K562 (cell line): ENCODE results near the gene SLC38A1. TPM values are rescaled to one million over a fixed set of nuclear protein-coding genes. Genes with fewer than 3 reads are reported as not detected.

Experiments
- ATAC-seq: fragments of 200-7000 bp; cut with Tn5 transposase; 3 replicates; pipeline ENCODE4 v1.9.1; 2020; ENCODE audit warnings: moderate library complexity
- BruUV-seq: library from RNA; stranded (reverse); fragments of 400-500 nt; replicated peaks from 2 replicates; lab custom pipeline; 2021; lab: Mats Ljungman, UMichigan
- CTCF ChIA-PET: fragments of 300-600 bp; formaldehyde crosslinking; extraction: SDS; loops from one replicate; lab custom pipeline; 2021; ENCODE audit warnings: low intra/inter-chr PET ratio; lab: Yijun Ruan, JAX
- POLR2A ChIA-PET: fragments of 300-600, 350-650 bp; sonication (Branson Sonifier 250); formaldehyde crosslinking; extraction: SDS; loops from one replicate; lab custom pipeline; 2021; ENCODE audit warnings: antibody characterized with exemption, inconsistent platforms; lab: Yijun Ruan, JAX
- DNase-seq, 4 experiments: peaks; one replicate each; pipeline versions ENCODE4 v3.0.0 to v3.0.0-alpha.2; 2011 to 2018; ENCODE audit warnings: low spot score in 3 of 4, mixed read lengths in 3 of 4; ENCODE audit errors: extremely low read depth in 1 of 4
- FAIRE-seq: peaks from 2 replicates; lab custom pipeline; 2011; peaks lifted over from hg19 to GRCh38; lab: Jason Lieb, UNC
- H2AFZ ChIP-seq: 2 replicates; pipeline ENCODE4 v1.6.0; 2011; ENCODE audit warnings: low read depth, low read length, control low read depth, inconsistent platforms
- H3K27ac ChIP-seq: fragments of 200-600 bp; 3 replicates; pipeline ENCODE4 v1.8.0; 2011; ENCODE audit warnings: low read depth, mild to moderate bottlenecking, control low read depth, inconsistent platforms, low read length, moderate library complexity, mixed read lengths; ENCODE audit errors: extremely low read depth
- H3K27me3 ChIP-seq, 2 experiments: fragments of 300-600 bp in 1 of 2; 2 replicates in 1 of 2; 3 replicates in 1 of 2; pipeline versions ENCODE4 v1.6.0 to v1.8.0; 2011; ENCODE audit warnings: inconsistent platforms in 2 of 2, low read length in 2 of 2, mild to moderate bottlenecking in 1 of 2, mixed read lengths in 1 of 2, moderate library complexity in 1 of 2; ENCODE audit not compliant: control insufficient read depth in 2 of 2, insufficient read depth in 2 of 2
- H3K36me3 ChIP-seq: fragments of 300-600 bp; 3 replicates; pipeline ENCODE4 v1.8.0; 2011; ENCODE audit warnings: mild to moderate bottlenecking, low read length, inconsistent platforms; ENCODE audit not compliant: control insufficient read depth, insufficient read depth
- H3K4me1 ChIP-seq, 2 experiments: fragments of 200-600 bp in 1 of 2; replicated peaks in 1 of 2; 2 replicates in 1 of 2; 3 replicates in 1 of 2; pipeline versions ENCODE4 v1.5.1 to v1.8.0; 2011; ENCODE audit warnings: inconsistent platforms in 2 of 2, low read length in 2 of 2, mild to moderate bottlenecking in 1 of 2, mixed read lengths in 1 of 2, moderate library complexity in 1 of 2; ENCODE audit not compliant: control insufficient read depth in 2 of 2, insufficient read depth in 2 of 2
- H3K4me2 ChIP-seq: 2 replicates; pipeline ENCODE4 v1.6.1; 2011; ENCODE audit warnings: low read length, control low read depth, inconsistent platforms, mixed read lengths; ENCODE audit not compliant: insufficient read depth
- H3K4me3 ChIP-seq: fragments of 200-600 bp; sonication (generic), shearing (Covaris generic); 2 replicates; pipeline ENCODE4 v1.5.1; 2016; ENCODE audit warnings: control low read depth, inconsistent platforms
- H3K79me2 ChIP-seq: fragments of 200-600 bp; 3 replicates; pipeline ENCODE4 v1.8.0; 2011; ENCODE audit warnings: low read length, inconsistent platforms; ENCODE audit not compliant: control insufficient read depth, insufficient read depth
- H3K9ac ChIP-seq, 2 experiments: 2 replicates each; pipeline versions ENCODE4 v1.6.0 to v1.6.1; 2011; ENCODE audit warnings: low read depth in 2 of 2, low read length in 2 of 2, control low read depth in 1 of 2, inconsistent platforms in 1 of 2, mild to moderate bottlenecking in 1 of 2, mixed read lengths in 1 of 2; ENCODE audit not compliant: insufficient read depth in 1 of 2
- H3K9me1 ChIP-seq: one replicate; pipeline ENCODE4 v1.6.0; 2011; ENCODE audit warnings: inconsistent platforms, mild to moderate bottlenecking, low read length, moderate library complexity; ENCODE audit not compliant: control insufficient read depth, insufficient read depth
- H3K9me3 ChIP-seq: replicated peaks from 2 replicates; pipeline ENCODE4 v1.5.1; 2011; ENCODE audit warnings: low read depth, low read length, inconsistent platforms; ENCODE audit not compliant: control insufficient read depth, insufficient read depth
- H4K20me1 ChIP-seq: replicated peaks from 2 replicates; pipeline ENCODE4 v1.6.1; 2011; ENCODE audit warnings: low read length, inconsistent platforms, mixed read lengths; ENCODE audit not compliant: control insufficient read depth, insufficient read depth
- ARHGAP35 ChIP-seq: fragments of 450-650 bp; IDR thresholded peaks from 2 replicates; pipeline ENCODE4 v1.6.1; 2018; ENCODE audit not compliant: partially characterized antibody
- ARID1B ChIP-seq: fragments of 450-650 bp; IDR thresholded peaks from 2 replicates; pipeline ENCODE4 v1.6.1; 2016; ENCODE audit warnings: antibody characterized with exemption, mild to moderate bottlenecking, inconsistent platforms
- CBFA2T3 ChIP-seq: fragments of 450-650 bp; IDR thresholded peaks from 2 replicates; pipeline ENCODE4 v1.6.1; 2017
- ETV5 ChIP-seq: sonication (generic); formaldehyde crosslinking; IDR thresholded peaks from 2 replicates; pipeline ENCODE4 v1.4.0; 2020; ENCODE audit warnings: low read depth, mild to moderate bottlenecking, missing genetic modification reagents
- HIVEP1 ChIP-seq: fragments of 250-450 bp; sonication (Bioruptor Pico); IDR thresholded peaks from 2 replicates; pipeline ENCODE4 v1.4.0; 2020; ENCODE audit warnings: mild to moderate bottlenecking
- HOXB6 ChIP-seq: fragments of 250-450 bp; sonication (Bioruptor Pico); IDR thresholded peaks from 2 replicates; pipeline ENCODE4 v1.5.1; 2022; ENCODE audit warnings: mild to moderate bottlenecking, borderline replicate concordance
- KDM1A ChIP-seq, 2 experiments: fragments of 450-650 bp; IDR thresholded peaks; 2 replicates each; pipeline ENCODE4 v1.6.1; 2016; ENCODE audit warnings: mild to moderate bottlenecking in 2 of 2
- LARP7 ChIP-seq: fragments of 450-650 bp; IDR thresholded peaks from 2 replicates; pipeline ENCODE4 v1.6.1; 2016
- MECOM ChIP-seq: fragments of 250-450 bp; sonication (Bioruptor Pico); IDR thresholded peaks from 2 replicates; pipeline ENCODE4 v1.8.0; 2022; ENCODE audit warnings: inconsistent platforms
- MEF2D ChIP-seq: conservative IDR thresholded peaks from 2 replicates; pipeline ENCODE4 v1.6.1; 2016; ENCODE audit warnings: low read depth, missing genetic modification characterization, missing compliant biosample characterization
- MYNN ChIP-seq, 2 experiments: sonication (generic); formaldehyde crosslinking in 1 of 2; IDR thresholded peaks; 2 replicates each; pipeline versions ENCODE4 v1.5.0 to v1.6.1; 2016 to 2020; ENCODE audit warnings: antibody characterized with exemption in 1 of 2, missing genetic modification reagents in 1 of 2
- NCOR1 ChIP-seq: fragments of 450-650 bp; IDR thresholded peaks from 2 replicates; pipeline ENCODE4 v1.6.1; 2016; ENCODE audit warnings: mild to moderate bottlenecking, moderate library complexity
- SAFB2 ChIP-seq: fragments of 200-400 bp; formaldehyde crosslinking; IDR thresholded peaks from 2 replicates; pipeline ENCODE4 v1.6.1; 2018; ENCODE audit warnings: borderline replicate concordance, low read length, low read depth, moderate library complexity; ENCODE audit not compliant: severe bottlenecking
- SOX6 ChIP-seq: fragments of 450-650 bp; IDR thresholded peaks from 2 replicates; pipeline ENCODE4 v1.6.1; 2014; ENCODE audit warnings: mild to moderate bottlenecking
- TOE1 ChIP-seq, 2 experiments: fragments of 450-650 bp in 1 of 2; sonication (generic) in 1 of 2; formaldehyde crosslinking in 1 of 2; IDR thresholded peaks; 2 replicates each; pipeline versions ENCODE4 v1.7.1 to v1.8.0; 2016 to 2022; ENCODE audit warnings: borderline replicate concordance in 2 of 2, mild to moderate bottlenecking in 2 of 2, antibody characterized with exemption in 1 of 2, inconsistent platforms in 1 of 2, low read depth in 1 of 2, missing genetic modification reagents in 1 of 2, moderate library complexity in 1 of 2
- ZFPM2 ChIP-seq: fragments of 250-450 bp; sonication (Bioruptor Pico); IDR thresholded peaks from 2 replicates; pipeline ENCODE4 v1.5.1; 2022; ENCODE audit warnings: mild to moderate bottlenecking
- ZNF239 ChIP-seq: fragments of 250-450 bp; sonication (Bioruptor Pico); IDR thresholded peaks from 2 replicates; pipeline ENCODE4 v1.4.0; 2020; ENCODE audit warnings: mild to moderate bottlenecking
- WGBS: fragments of 100-300 bp; shearing (Covaris generic); methylation state at CpG from one replicate; pipeline ENCODE4 v1.1.6; 2016; ENCODE audit warnings: low coverage, mixed read lengths; ENCODE audit not compliant: insufficient coverage; ENCODE audit errors: missing lambda C conversion rate; 5-methylcytosine and 5-hydroxymethylcytosine counted together
- in situ Hi-C: fragments of 300-500 bp; cut with MboI; formaldehyde crosslinking; loops from 4 replicates; pipeline ENCODE4 v1.15.0; 2018; ENCODE audit warnings: inconsistent platforms, mixed read lengths
- intact Hi-C: fragments of 100-400 bp; cut with micrococcal nuclease; formaldehyde crosslinking; loops from 2 replicates; pipeline ENCODE4 v1.14.2; 2022
- polyA plus RNA-seq, 8 experiments: library from polyadenylated mRNA; depleted of rRNA in 4 of 8; stranded (reverse) in 5 of 8; unstranded in 3 of 8; fragments of >200 nt; fragmentation: Nextera tagmentation in 2 of 8; fragmentation: Illumina TruSeq in 1 of 8; extraction: Ambion mirVana in 2 of 8; extraction: Trizol in 1 of 8; gene quantifications; 2 replicates each; pipeline versions ENCODE4 v1.2.1 to v1.2.3, GENCODE V29; 2011 to 2014; ENCODE audit warnings: inconsistent platforms in 1 of 8, missing spikeins in 1 of 8
- total RNA-seq, 7 experiments: library from RNA; depleted of rRNA in 6 of 7; stranded (reverse); fragments of >200 nt in 6 of 7; fragmentation: Illumina TruSeq in 2 of 7; extraction: Trizol in 2 of 7; gene quantifications; 2 replicates each; pipeline versions ENCODE4 v1.2.1 to v1.2.3, GENCODE V29; 2011 to 2021; ENCODE audit warnings: low replicate concordance in 1 of 7
- TF ChIP-seq, protein P1 (sequence below): sonication (generic); formaldehyde crosslinking; IDR thresholded peaks from 2 replicates; pipeline ENCODE4 v1.8.0; 2022; ENCODE audit warnings: mild to moderate bottlenecking, missing genetic modification reagents

The SLC38A1 gene
- total and polyA plus RNA-seq, 9 of the 15 experiments (the other 6 are each of a cell fraction or from before 2014, with no cell fraction given) = 51.9 to 112 (median 75.0) TPM

DNA sequence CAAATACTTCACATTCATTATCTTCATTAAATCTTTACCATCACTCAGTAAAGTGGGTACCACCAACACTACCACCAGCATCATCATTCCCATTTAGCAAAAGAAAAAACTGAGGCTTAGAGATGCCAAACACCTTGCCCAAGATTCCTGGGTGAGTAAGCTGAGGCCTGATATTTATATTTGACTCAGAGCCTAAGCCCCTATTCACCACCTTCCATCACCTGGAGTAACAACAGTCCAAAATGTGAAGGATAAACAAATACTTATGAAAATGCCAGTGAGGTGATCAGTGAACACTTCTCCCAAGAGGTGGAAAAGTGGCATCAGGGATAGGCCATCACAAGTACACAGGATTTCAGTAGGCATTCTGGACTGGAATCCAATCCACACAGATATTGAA lies 3.7 kb downstream of the SLC38A1 start:
- H3K36me3 ChIP-seq = peaks cover 26% of the 10 kb centered on the region; the same call in 2 of the 3 replicates
- peak overlapping the region in 1 of 2 experiments; percentile 98; a peak in 2 of 4 replicates for H3K9ac ChIP-seq
- in situ Hi-C loops = no loop called here
- TF ChIP-seq LARP7 = no peak
- ATAC-seq (no peak), DNase-seq (no peak), FAIRE-seq (no peak)
- H3K9me1 ChIP-seq = peaks cover 4% of the 10 kb centered on the region
- H3K9me3 ChIP-seq = no peaks in the 10 kb centered on the region
- intact Hi-C loops = loop anchor here (5.0 to 10.0 kb wide), 4 partner anchors 83 to 290 kb away; partner anchors contain the start of gene SCAF11
- peaks cover 36 to 43% of the 10 kb centered on the region in 2 experiments for H3K4me1 ChIP-seq
- POLR2A ChIA-PET = interaction anchor here (2.1 kb wide), 1 partner anchor 9 kb away, joined by 4 read pairs; no protein-coding TSS in a partner anchor
- H2AFZ ChIP-seq = no peak overlapping the region
- H3K79me2 ChIP-seq = peaks cover 87% of the 10 kb centered on the region
- H3K4me2 ChIP-seq = peak overlapping the region; percentile 94
- BruUV-seq = no TSS peak
- H4K20me1 ChIP-seq = peaks cover 30% of the 10 kb centered on the region
- no peak overlapping the region for H3K27ac ChIP-seq
- H3K4me3 ChIP-seq = peak overlapping the region; percentile 83; the same call in 1 of the 2 replicates
- H3K27me3 ChIP-seq = no peaks in the 10 kb centered on the region
- CTCF ChIA-PET = no interaction called here

DNA sequence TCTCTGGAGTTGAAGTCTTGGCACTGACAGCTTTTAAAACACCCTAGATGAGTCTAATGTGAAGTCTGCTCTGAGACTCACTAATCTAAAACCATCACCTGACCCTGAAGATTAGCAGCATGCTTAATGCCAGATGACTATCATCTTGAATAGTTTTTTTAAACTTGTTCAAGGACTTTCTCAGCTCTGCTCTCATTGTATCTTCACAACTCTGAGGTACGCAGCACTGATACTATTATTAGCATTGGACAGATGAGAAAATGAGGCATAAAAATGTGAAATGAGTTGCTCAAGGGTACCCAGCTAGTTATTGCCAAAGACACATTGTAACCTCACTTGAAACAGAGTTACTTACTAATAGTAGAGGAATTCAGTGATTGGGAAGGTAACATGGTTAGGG lies 4.8 kb downstream of the SLC38A1 start:
- WGBS = 0% methylated on average over 1 of the region's 1 CpG
- H2AFZ ChIP-seq = no peak overlapping the region
- peaks cover 27% of the 10 kb centered on the region; the same call in 2 of the 3 replicates for H3K36me3 ChIP-seq
- ATAC-seq (no peak), DNase-seq (no peak), FAIRE-seq (peak; percentile 61)
- no peak overlapping the region for H3K4me3 ChIP-seq
- intact Hi-C loops (loop anchor here (10.0 kb wide), 1 partner anchor 291 kb away; no protein-coding TSS in a partner anchor), in situ Hi-C loops (no loop called here)
- POLR2A ChIA-PET = interaction anchor here (2.1 kb wide), 1 partner anchor 8 kb away, joined by 4 read pairs; no protein-coding TSS in a partner anchor
- H3K27me3 ChIP-seq = no peaks in the 10 kb centered on the region
- H3K4me2 ChIP-seq = peak overlapping the region; percentile 21; the same call in 1 of the 2 replicates
- H3K9me3 ChIP-seq = no peaks in the 10 kb centered on the region
- CTCF ChIA-PET = no interaction called here
- no peak overlapping the region for H3K27ac ChIP-seq
- H3K9me1 ChIP-seq = peaks cover 4% of the 10 kb centered on the region
- peaks cover 27 to 47% of the 10 kb centered on the region in 2 experiments for H3K4me1 ChIP-seq
- BruUV-seq = no TSS peak
- H3K9ac ChIP-seq = no peak overlapping the region
- H4K20me1 ChIP-seq = peaks cover 34% of the 10 kb centered on the region
- H3K79me2 ChIP-seq = peaks cover 97% of the 10 kb centered on the region
- TF ChIP-seq ZNF239 (CRISPR knock-in tag) (no peak), SAFB2 (no peak), MECOM (CRISPR knock-in tag) (no peak), ARID1B (peak; percentile 47), ETV5 (CRISPR knock-in tag) (no peak), NCOR1 (peak; percentile 9; the same call in 1 of the 2 replicates), ARHGAP35 (no peak), ZFPM2 (CRISPR knock-in tag) (no peak), MYNN (IDR thresholded peaks at IDR 0.05) (no peak), MYNN (CRISPR knock-in tag; IDR thresholded peaks at IDR 0.05) (no peak), CBFA2T3 (peak; percentile 54), MEF2D (tag) (no peak), TOE1 (IDR thresholded peaks at IDR 0.05; ENCODE audit: borderline replicate concordance) (no peak), TOE1 (CRISPR knock-in tag; IDR thresholded peaks at IDR 0.05; ENCODE audit: borderline replicate concordance, low read depth) (no peak), KDM1A (IDR thresholded peaks at IDR 0.05) (0 out of 4 replicates have a peak, but pooled peaks of 1 of the 2 experiments have one; percentile 16), HOXB6 (CRISPR knock-in tag) (no peak), HIVEP1 (CRISPR knock-in tag) (no peak), SOX6 (0 out of 2 replicates have a peak, but pooled peaks have one; percentile 30)
- TF ChIP-seq, protein P1, sequence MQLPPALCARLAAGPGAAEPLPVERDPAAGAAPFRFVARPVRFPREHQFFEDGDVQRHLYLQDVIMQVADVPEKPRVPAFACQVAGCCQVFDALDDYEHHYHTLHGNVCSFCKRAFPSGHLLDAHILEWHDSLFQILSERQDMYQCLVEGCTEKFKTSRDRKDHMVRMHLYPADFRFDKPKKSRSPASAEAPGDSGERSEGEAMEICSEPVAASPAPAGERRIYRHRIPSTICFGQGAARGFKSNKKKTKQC (CRISPR knock-in tag) = no peak
